Fibroblast of the aortic adventitia (primary cell): ENCODE data around the gene MAN2B1. TPM values are rescaled to one million over a fixed set of nuclear protein-coding genes. Genes with fewer than 3 reads are reported as not detected.
"Not testable (repeated sequence)": the region's sequence is repeated elsewhere in the genome, so short reads cannot be mapped to it uniquely, and the experiment has no call there.

Experiments
- DNase-seq: peaks from one replicate; pipeline ENCODE4 v3.0.0-alpha.2; 2010; ENCODE audit warnings: low read depth
- H3K4me3 ChIP-seq: 2 replicates; pipeline ENCODE4 v1.5.1; 2011; ENCODE audit warnings: low read depth, mild to moderate bottlenecking, control low read depth, low read length, moderate library complexity
- total RNA-seq: library from RNA; depleted of rRNA; stranded (reverse); fragments of >200 nt; gene quantifications from 2 replicates; pipeline ENCODE4 v1.2.3, GENCODE V29; 2012; ENCODE audit warnings: low replicate concordance
- TF ChIP-seq, protein P1 (sequence below): IDR thresholded peaks from 2 replicates; pipeline ENCODE4 v1.5.1; 2011; ENCODE audit warnings: mild to moderate bottlenecking, low read length, control low read depth, inconsistent platforms; ENCODE audit not compliant: insufficient read depth

Gene MAN2B1
- total RNA-seq, 1 donor: 38.2 TPM

DNA sequence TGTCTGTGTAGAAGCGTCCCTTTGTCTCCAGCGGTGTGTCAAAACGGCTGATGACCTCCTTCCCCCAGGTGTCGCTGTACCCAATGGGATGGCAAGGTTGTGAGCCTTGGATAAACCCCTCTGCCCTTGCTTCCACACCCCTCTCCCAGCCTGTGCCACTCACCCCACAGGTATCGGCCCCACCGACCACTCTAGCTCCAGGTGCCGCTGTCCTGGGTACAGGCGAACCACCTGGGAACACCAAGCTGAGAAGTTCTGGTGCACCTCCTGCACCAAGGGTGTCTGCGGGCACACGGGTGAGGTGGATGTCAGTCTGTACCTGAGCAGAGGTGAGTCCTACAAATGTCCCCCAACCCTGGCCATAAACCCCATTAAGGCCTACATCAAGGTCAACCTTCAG is 16.6 kb downstream of the MAN2B1 start:
- DNase-seq: no peak
- TF ChIP-seq, protein P1, sequence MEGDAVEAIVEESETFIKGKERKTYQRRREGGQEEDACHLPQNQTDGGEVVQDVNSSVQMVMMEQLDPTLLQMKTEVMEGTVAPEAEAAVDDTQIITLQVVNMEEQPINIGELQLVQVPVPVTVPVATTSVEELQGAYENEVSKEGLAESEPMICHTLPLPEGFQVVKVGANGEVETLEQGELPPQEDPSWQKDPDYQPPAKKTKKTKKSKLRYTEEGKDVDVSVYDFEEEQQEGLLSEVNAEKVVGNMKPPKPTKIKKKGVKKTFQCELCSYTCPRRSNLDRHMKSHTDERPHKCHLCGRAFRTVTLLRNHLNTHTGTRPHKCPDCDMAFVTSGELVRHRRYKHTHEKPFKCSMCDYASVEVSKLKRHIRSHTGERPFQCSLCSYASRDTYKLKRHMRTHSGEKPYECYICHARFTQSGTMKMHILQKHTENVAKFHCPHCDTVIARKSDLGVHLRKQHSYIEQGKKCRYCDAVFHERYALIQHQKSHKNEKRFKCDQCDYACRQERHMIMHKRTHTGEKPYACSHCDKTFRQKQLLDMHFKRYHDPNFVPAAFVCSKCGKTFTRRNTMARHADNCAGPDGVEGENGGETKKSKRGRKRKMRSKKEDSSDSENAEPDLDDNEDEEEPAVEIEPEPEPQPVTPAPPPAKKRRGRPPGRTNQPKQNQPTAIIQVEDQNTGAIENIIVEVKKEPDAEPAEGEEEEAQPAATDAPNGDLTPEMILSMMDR: no peak
- no peak overlapping the region for H3K4me3 ChIP-seq

DNA sequence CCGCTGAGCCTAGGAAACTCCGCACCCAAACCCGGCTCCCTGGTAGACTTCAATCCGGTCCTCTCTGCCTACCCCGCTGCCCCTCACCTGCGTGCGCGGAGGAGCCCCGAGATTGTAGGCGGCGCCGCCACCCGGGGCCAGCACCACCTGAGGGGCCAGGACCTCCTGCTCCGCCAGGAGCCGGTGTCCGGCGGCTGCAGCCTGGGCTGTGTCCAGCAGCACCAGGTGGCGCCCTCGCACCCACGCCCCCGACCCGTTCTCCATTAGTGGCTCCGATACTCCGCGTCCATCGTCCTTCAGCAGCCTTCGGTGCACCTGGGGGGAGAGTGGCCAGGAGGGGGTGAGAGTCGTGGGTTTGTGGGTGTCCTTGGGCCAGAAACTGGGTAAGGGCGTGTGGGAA is 18.5 kb downstream of the MAN2B1 start:
- DNase-seq: no peak
- TF ChIP-seq, protein P1: no peak
- H3K4me3 ChIP-seq: peak overlapping the region; percentile 9

DNA sequence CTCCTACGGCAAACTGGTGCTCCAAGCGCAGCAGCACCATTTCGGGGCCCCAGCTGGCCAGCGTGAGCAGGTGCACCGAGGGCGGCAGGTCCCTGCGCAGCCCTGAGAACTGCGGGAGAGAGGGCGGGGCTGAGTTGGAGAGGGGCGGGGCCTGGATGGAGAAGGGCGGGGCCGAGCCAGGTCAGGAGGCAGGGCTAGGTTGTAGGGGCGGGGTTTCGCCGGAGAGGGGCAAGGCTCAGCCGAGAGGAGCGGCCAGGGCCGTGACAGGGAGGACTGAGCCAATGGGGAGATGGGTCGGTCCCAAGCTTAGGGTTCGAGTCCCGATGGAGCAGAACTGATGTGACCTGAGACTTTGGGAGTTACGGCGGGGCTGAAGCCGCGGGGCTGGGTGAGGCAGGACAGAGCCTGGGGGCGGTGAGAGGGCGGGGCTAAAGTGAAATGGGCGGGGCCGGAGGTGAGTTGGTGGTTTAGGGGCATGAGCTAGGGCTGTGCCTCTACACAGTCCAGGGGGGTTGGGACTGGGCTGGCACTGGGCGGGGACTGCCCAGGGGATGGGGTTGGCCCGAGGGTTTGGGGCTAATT is 19.0 kb downstream of the MAN2B1 start:
- DNase-seq: no peak
- TF ChIP-seq, protein P1: no peak
- peak overlapping the region; percentile 9 for H3K4me3 ChIP-seq

DNA sequence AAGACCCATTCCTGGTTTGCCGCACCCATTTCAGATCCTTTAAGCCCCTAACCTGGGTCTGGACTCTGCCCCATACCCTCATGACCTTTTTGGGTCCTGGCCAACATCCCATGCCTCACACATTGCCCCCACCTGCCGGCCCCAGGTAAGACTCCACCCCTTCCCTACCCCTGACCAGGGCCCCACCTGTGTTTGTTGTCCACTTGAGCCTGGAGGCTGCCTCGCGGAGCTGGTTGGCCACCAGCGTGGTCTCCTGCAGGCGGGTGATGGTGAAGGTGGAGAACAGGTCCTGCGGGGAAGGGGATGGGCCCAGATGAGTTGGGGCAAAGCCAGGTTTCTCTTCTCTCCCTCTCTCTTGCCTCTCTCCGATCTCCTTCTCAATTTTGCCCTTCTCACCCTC is 19.5 kb downstream of the MAN2B1 start:
- DNase-seq: no peak
- TF ChIP-seq, protein P1: no peak
- H3K4me3 ChIP-seq: no peak overlapping the region

DNA sequence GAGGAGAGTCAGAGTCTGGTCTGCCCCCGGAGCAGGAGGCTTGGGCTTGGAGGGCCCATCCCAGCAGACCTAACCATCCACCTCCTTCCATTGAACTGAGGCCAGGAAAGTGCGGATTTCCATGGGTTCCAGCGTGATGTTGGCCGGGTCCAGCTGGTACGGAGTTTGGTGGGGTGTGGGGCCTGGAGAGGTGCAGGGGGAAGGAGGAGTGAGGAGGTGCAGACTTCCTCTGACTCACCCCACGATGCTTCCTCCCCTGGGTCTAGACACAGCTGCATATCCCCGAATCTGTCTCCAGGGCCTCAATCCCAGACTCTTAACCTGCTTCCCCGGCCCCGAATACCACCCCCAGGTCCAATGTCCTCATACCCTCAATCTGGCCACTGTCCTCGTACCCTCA is 20.0 kb downstream of the MAN2B1 start:
- TF ChIP-seq, protein P1: no peak
- DNase-seq: no peak
- H3K4me3 ChIP-seq: no peak overlapping the region

DNA sequence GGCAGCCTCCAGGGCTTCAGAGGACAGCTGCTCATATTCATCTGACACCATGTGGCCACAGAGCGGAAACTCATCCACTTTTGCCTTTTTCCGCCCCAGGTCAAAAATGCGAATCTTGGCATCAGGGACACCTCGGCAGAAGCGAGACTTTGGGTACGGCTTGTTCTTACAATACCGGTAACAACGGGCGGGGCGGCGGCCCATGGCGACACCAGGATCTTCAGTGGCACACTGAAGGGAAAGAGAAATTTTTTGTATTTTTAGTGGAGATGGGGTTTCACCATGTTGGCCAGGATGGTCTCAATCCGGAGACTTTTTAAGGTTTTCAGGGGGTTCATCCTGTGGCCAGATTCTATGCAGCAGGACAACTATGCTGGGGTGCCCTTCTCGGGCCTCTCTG is 22.8 kb downstream of the MAN2B1 start:
- not testable (repeated sequence) for DNase-seq, H3K4me3 ChIP-seq

DNA sequence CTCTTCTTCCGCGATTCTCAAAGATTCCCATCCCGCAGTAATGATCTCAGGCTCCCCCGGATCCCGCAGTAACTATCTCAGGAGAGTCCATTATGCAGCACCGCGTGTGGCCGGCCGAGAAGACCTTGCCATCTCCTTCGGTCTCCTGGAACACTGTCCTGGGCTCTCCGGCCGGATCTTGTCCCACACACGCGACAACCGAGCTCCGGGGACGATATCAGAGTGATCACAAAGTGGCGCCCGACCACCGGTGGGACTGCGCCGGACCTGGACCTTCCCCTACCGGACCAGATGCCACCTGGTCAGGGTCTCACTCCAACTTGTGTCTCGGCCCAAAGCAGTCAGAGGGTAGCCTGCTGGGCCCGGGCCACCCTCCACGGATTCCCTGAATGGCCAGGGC is 24.0 kb downstream of the MAN2B1 start:
- H3K4me3 ChIP-seq: no peak overlapping the region
- TF ChIP-seq, protein P1: no peak
- DNase-seq: no peak
